GM12873 (cell line): Measurements from ENCODE around the gene TP73.

ENCODE experiments used
- CTCF ChIP-seq: IDR thresholded peaks from 2 replicates; pipeline ENCODE4 v1.5.1; 2012; ENCODE audit warnings: low read depth, mild to moderate bottlenecking, moderate library complexity, low read length, control low read depth; ENCODE audit not compliant: insufficient read depth; ENCODE audit errors: missing control alignments

Gene TP73

GRCh38 chr1:3621151-3621671, 31.1 kb upstream of the TP73 start:
- peak; percentile 55 for TF ChIP-seq CTCF

DNA sequence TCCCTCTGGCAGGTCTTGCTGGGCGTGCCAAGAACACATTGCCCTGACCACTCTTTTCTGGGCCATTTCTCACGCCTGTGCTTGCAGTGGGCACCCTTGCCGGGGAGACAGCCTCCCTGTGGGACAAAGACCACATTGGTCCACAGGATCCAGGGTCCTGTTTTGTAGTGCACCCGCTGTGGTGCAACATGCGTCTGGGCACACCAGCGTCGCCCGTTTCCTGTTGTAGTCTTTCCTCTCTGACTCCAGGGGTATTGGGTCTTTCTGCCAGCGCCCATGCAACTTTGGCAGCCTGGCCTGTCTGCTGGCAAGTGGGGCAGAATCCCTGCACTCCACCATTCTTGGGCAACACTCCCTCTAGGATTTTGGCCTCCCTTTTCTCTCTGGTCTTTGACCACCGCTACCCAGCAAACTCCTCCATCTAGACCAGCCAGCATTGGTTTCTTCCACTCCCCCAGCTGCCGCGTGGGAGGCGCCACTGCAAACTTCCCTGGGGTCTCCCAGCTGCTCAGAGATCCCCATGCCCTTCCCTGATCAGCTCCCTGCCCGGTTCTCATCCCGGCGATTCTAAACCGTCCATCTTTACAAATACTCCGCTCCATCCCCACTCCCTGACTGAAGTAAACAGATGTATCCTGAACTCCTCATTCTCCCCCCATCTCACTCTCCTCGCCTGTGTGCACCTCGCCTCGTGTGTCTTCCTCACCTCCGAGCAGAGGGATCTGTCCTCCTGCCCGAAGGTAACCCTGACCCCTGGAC, 28.7 kb upstream of the TP73 start:
- TF ChIP-seq CTCF: no peak

- no peak for TF ChIP-seq CTCF
Observed at GRCh38 chr1:3624200-3625136, 27.8 kb upstream of the TP73 start, which contains the start of gene TPRG1L. TPRG1L (plus strand) TSS chr1:3625015; CDS start chr1:3625073, 58 bp downstream.

DNA sequence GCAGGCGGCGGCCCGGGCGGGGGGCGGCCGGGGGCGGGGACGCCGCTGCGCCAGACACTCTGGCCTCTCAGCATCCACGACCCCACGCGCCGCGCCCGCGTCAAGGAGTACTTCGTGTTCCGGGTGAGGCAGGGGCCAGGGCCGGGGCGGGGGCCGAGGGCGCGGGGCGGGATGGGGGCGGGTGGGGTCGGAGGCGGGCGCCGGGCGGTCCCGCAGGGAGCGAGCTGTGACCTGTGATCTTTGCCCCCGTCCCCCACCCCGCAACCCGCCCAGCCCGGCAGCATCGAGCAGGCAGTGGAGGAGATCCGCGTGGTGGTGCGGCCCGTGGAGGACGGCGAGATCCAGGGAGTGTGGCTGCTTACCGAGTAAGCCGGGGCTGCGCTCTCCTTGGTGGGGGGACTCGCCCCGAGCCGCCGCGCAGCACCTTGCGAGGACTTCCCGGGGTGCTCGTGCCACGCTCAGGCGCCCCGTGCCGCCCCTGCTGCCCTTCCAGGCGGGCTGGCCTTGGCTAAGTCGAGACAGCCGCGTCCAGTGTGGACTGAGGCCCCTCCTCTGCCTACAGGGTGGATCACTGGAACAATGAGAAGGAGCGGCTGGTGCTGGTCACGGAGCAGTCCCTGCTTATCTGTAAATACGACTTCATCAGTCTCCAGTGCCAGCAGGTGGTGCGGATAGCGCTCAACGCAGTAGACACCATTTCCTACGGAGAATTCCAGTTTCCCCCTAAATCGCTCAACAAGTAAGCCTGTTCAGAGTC, 27.0 kb upstream of the TP73 start:
- TF ChIP-seq CTCF: no peak

- no peak for TF ChIP-seq CTCF
Observed at GRCh38 chr1:3626025-3626424, 26.3 kb upstream of the TP73 start.

- TF ChIP-seq CTCF: no peak
Observed at GRCh38 chr1:3627515-3628253, 24.6 kb upstream of the TP73 start.
